HepG2 (cell line): Measurements from ENCODE around the gene AGPAT2. TPM values are rescaled to one million over a fixed set of nuclear protein-coding genes. Genes with fewer than 3 reads are reported as not detected.

ENCODE experiments used
- ATAC-seq: fragments of 200-7000 bp; cut with Tn5 transposase; 3 replicates; pipeline ENCODE4 v1.9.1; 2020; ENCODE audit warnings: mild to moderate bottlenecking, moderate library complexity
- BruUV-seq: library from RNA; stranded (reverse); fragments of 400-500 nt; replicated peaks from 2 replicates; lab custom pipeline; 2021; lab: Mats Ljungman, UMichigan
- CTCF ChIA-PET: fragments of 300-600 bp; formaldehyde crosslinking; extraction: SDS; loops from one replicate; lab custom pipeline; 2021; ENCODE audit warnings: low total read pairs, inconsistent platforms, low intra/inter-chr PET ratio; lab: Yijun Ruan, JAX
- POLR2A ChIA-PET: fragments of 350-600 bp; sonication (Branson Sonifier 250); formaldehyde crosslinking; loops from one replicate; lab custom pipeline; 2020; ENCODE audit warnings: antibody characterized with exemption, inconsistent platforms; lab: Yijun Ruan, JAX
- DNase-seq: peaks from one replicate; pipeline ENCODE4 v3.0.0-alpha.2; 2015; ENCODE audit warnings: low spot score
- FAIRE-seq: peaks from 3 replicates; lab custom pipeline; 2011; peaks lifted over from hg19 to GRCh38; lab: Jason Lieb, UNC
- H2AFZ ChIP-seq: one replicate; pipeline ENCODE4 v1.6.1; 2011; ENCODE audit warnings: low read length, inconsistent platforms
- H3K27ac ChIP-seq: fragments of 300-600 bp; 3 replicates; pipeline ENCODE4 v1.8.0; 2011; ENCODE audit warnings: mixed run types, mild to moderate bottlenecking, mixed read lengths, low read length, inconsistent platforms; ENCODE audit not compliant: insufficient read depth; ENCODE audit errors: extremely low read length
- H3K27me3 ChIP-seq, 2 experiments: fragments of 200-600 bp in 1 of 2; 2 replicates in 1 of 2; 3 replicates in 1 of 2; pipeline versions ENCODE4 v1.6.0 to v1.8.0; 2011; ENCODE audit warnings: low read length in 2 of 2, mild to moderate bottlenecking in 2 of 2, moderate library complexity in 2 of 2, inconsistent platforms in 1 of 2; ENCODE audit not compliant: insufficient read depth in 2 of 2, control insufficient read depth in 1 of 2
- H3K36me3 ChIP-seq, 2 experiments: fragments of 200-600 bp in 1 of 2; replicated peaks in 1 of 2; 2 replicates in 1 of 2; 3 replicates in 1 of 2; pipeline versions ENCODE4 v1.5.1 to v1.8.0; 2011; ENCODE audit warnings: low read length in 2 of 2, inconsistent platforms in 1 of 2; ENCODE audit not compliant: insufficient read depth in 2 of 2, control insufficient read depth in 1 of 2
- H3K4me1 ChIP-seq: 2 replicates; pipeline ENCODE4 v1.5.1; 2012; ENCODE audit warnings: low read length, inconsistent platforms; ENCODE audit not compliant: insufficient read depth
- H3K4me2 ChIP-seq: 2 replicates; pipeline ENCODE4 v1.6.0; 2011; ENCODE audit warnings: low read depth, low read length, inconsistent platforms
- H3K4me3 ChIP-seq, 3 experiments: fragments of 200-600 bp in 1 of 3; sonication (generic), shearing (Covaris generic) in 1 of 3; replicated peaks in 1 of 3; 2 replicates each; pipeline ENCODE4 v1.5.1; 2011 to 2016; ENCODE audit warnings: low read length in 3 of 3, inconsistent platforms in 2 of 3, low read depth in 2 of 3, mild to moderate bottlenecking in 2 of 3, control low read depth in 1 of 3, mixed read lengths in 1 of 3; ENCODE audit not compliant: insufficient read depth in 1 of 3
- H3K79me2 ChIP-seq: one replicate; pipeline ENCODE4 v1.6.1; 2011; ENCODE audit warnings: low read length, inconsistent platforms; ENCODE audit not compliant: insufficient read depth
- H3K9ac ChIP-seq: 2 replicates; pipeline ENCODE4 v1.6.0; 2011; ENCODE audit warnings: mild to moderate bottlenecking, low read depth, low read length, inconsistent platforms; ENCODE audit not compliant: insufficient read depth
- H3K9me3 ChIP-seq: 2 replicates; pipeline ENCODE4 v1.5.1; 2012; ENCODE audit warnings: mild to moderate bottlenecking, low read length
- H4K20me1 ChIP-seq: 2 replicates; pipeline ENCODE4 v1.6.0; 2011; ENCODE audit warnings: inconsistent platforms, mild to moderate bottlenecking, low read length, moderate library complexity; ENCODE audit not compliant: insufficient read depth
- CTCF ChIP-seq: sonication (generic); formaldehyde crosslinking; IDR thresholded peaks from 2 replicates; pipeline ENCODE4 v1.5.0; 2020; ENCODE audit warnings: mild to moderate bottlenecking, missing genetic modification reagents, moderate library complexity
- MLX ChIP-seq: IDR thresholded peaks from 2 replicates; pipeline ENCODE4 v1.6.1; 2016
- PATZ1 ChIP-seq: sonication (generic); formaldehyde crosslinking; IDR thresholded peaks from 2 replicates; pipeline ENCODE4 v1.4.0; 2020; ENCODE audit warnings: missing genetic modification reagents
- UBTF ChIP-seq: sonication (generic); formaldehyde crosslinking; IDR thresholded peaks from 2 replicates; pipeline ENCODE4 v1.4.0; 2020; ENCODE audit warnings: mild to moderate bottlenecking, missing genetic modification reagents
- ZBTB33 ChIP-seq: sonication (generic); formaldehyde crosslinking; IDR thresholded peaks from 2 replicates; pipeline ENCODE4 v1.4.0; 2020; ENCODE audit warnings: missing genetic modification reagents
- ZFX ChIP-seq: sonication (generic); formaldehyde crosslinking; IDR thresholded peaks from 2 replicates; pipeline ENCODE4 v1.4.0; 2020; ENCODE audit warnings: mild to moderate bottlenecking, low read depth, missing genetic modification reagents, moderate library complexity
- ZNF510 ChIP-seq: sonication (generic); formaldehyde crosslinking; IDR thresholded peaks from 2 replicates; pipeline ENCODE4 v1.4.0; 2020; ENCODE audit warnings: low read depth, mild to moderate bottlenecking, missing genetic modification reagents
- ZNF629 ChIP-seq: sonication (generic); formaldehyde crosslinking; conservative IDR thresholded peaks from 2 replicates; pipeline ENCODE4 v1.5.0; 2020; ENCODE audit warnings: missing genetic modification reagents
- ZNF687 ChIP-seq: sonication (generic); formaldehyde crosslinking; IDR thresholded peaks from 2 replicates; pipeline ENCODE4 v1.5.1; 2020; ENCODE audit warnings: mild to moderate bottlenecking, missing genetic modification reagents, moderate library complexity
- WGBS: methylation state at CpG from one replicate; pipeline ENCODE4 v1.1.6; 2017; ENCODE audit warnings: low lambda C conversion rate; 5-methylcytosine and 5-hydroxymethylcytosine counted together
- in situ Hi-C: cut with HindIII; loops from 2 replicates; pipeline ENCODE4 v1.10.0; 2017; ENCODE audit warnings: low pct_unique_long_range_greater_than_20kb; ENCODE audit not compliant: extremely low pct_ligation_motif_present
- intact Hi-C: fragments of 100-400 bp; cut with micrococcal nuclease; formaldehyde crosslinking; loops from one replicate; pipeline ENCODE4 v1.10.0; 2022; ENCODE audit not compliant: unreplicated experiment
- polyA plus RNA-seq, 8 experiments: library from polyadenylated mRNA; depleted of rRNA in 3 of 8; stranded (reverse) in 7 of 8; unstranded in 1 of 8; fragments of >200 nt; fragmentation: Illumina TruSeq in 4 of 8; extraction: Trizol in 4 of 8; gene quantifications; 2 replicates each; pipeline versions ENCODE4 v1.2.1 to v1.2.3, GENCODE V29; 2011 to 2016; ENCODE audit warnings: low read depth in 4 of 8, missing spikeins in 1 of 8, mixed read lengths in 1 of 8; ENCODE audit not compliant: insufficient read depth in 1 of 8
- total RNA-seq, 5 experiments: library from RNA; depleted of rRNA; stranded (reverse); fragments of >200 nt; fragmentation: Illumina TruSeq; extraction: Trizol; gene quantifications; 2 replicates each; pipeline ENCODE4 v1.2.3, GENCODE V29; 2016; ENCODE audit warnings: low read depth in 1 of 5

The AGPAT2 gene
- total and polyA plus RNA-seq, 2 of the 13 experiments (the other 11 are each of a cell fraction or from before 2014, with no cell fraction given) = 3.9 to 25.8 TPM

GRCh38 chr9:136665111-136665703, 22.1 kb downstream of the AGPAT2 start:
- H3K9me3 ChIP-seq = no peaks in the 10 kb centered on the region
- POLR2A ChIA-PET = no interaction called here
- peaks cover 25 to 86% of the 10 kb centered on the region in 2 experiments; a peak in 4 of 5 replicates for H3K27me3 ChIP-seq
- 0 out of 2 replicates have a peak, but pooled peaks cover 3% of the 10 kb centered on the region for H4K20me1 ChIP-seq
- BruUV-seq = no TSS peak
- intact Hi-C loops = no loop called here
- no peaks in the 10 kb centered on the region for H3K36me3 ChIP-seq
- H3K4me1 ChIP-seq = peaks cover 10% of the 10 kb centered on the region
- DNase-seq = no peak
- peak overlapping the region; percentile 8; the same call in 1 of the 2 replicates for H3K9ac ChIP-seq
- peak; percentile 48 for ATAC-seq
- no peak for FAIRE-seq
- no peaks in the 10 kb centered on the region for H3K79me2 ChIP-seq
- peak overlapping the region in 2 of 3 experiments; percentile 16 to 62; a peak in 4 of 6 replicates for H3K4me3 ChIP-seq
- no CpG with 5 or more reads among the region's 49 CpGs for WGBS
- in situ Hi-C loops = no loop called here
- peak overlapping the region; percentile 62 for H3K4me2 ChIP-seq
- H2AFZ ChIP-seq = no peak overlapping the region
- no peak overlapping the region for H3K27ac ChIP-seq
- CTCF ChIA-PET = no interaction called here
- TF ChIP-seq ZNF629 (CRISPR knock-in tag) (peak; percentile 55), PATZ1 (CRISPR knock-in tag) (peak; percentile 33; the same call in 1 of the 2 replicates), ZFX (CRISPR knock-in tag) (peak; percentile 28), ZNF687 (CRISPR knock-in tag) (peak; percentile 46; the same call in 1 of the 2 replicates), MLX (CRISPR knock-in tag) (no peak), ZNF510 (CRISPR knock-in tag) (no peak), UBTF (CRISPR knock-in tag) (peak; percentile 32; the same call in 1 of the 2 replicates), CTCF (CRISPR knock-in tag) (peak; percentile 23; the same call in 1 of the 2 replicates), ZBTB33 (CRISPR knock-in tag) (peak; percentile 97)
